Nasal cavity respiratory epithelium epithelial cell of viscerocranial mucosa (primary cell): ENCODE measurements around the gene DDX4. TPM values are rescaled to one million over a fixed set of nuclear protein-coding genes. Genes with fewer than 3 reads are reported as not detected.

Source experiments
- total RNA-seq: library from RNA; depleted of rRNA; stranded (reverse); fragments of >200 nt; gene quantifications from 2 replicates; pipeline ENCODE4 v1.2.3, GENCODE V29; 2014

The DDX4 gene
- total RNA-seq = under 0.01 TPM in 1 of 2 replicates, not detected in the other

DNA sequence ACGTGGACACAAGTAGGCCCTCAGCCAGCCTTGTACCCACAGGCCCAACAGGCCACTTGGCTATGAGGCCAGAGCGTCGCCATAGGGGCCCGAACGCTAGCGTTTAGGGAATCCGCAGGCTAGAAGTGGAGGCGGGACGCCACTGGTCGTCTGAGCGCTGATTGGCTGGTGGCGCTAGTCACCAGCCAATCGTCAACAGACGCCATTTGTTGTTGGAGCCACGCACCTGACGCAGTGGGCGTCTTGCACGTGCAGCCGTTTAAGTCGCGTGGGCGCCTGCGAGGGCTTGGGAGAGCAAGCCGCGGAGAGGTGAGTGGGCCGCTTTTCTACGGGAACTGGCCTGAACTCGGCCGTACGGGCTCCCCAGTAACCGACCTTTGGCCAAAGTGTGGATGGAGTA lies at the start of gene DDX4:
Gene DDX4 (plus strand): TSS at position 269 of the 400 bp plus-strand sequence. CDS start 903 bp downstream, outside the sequence.

DNA sequence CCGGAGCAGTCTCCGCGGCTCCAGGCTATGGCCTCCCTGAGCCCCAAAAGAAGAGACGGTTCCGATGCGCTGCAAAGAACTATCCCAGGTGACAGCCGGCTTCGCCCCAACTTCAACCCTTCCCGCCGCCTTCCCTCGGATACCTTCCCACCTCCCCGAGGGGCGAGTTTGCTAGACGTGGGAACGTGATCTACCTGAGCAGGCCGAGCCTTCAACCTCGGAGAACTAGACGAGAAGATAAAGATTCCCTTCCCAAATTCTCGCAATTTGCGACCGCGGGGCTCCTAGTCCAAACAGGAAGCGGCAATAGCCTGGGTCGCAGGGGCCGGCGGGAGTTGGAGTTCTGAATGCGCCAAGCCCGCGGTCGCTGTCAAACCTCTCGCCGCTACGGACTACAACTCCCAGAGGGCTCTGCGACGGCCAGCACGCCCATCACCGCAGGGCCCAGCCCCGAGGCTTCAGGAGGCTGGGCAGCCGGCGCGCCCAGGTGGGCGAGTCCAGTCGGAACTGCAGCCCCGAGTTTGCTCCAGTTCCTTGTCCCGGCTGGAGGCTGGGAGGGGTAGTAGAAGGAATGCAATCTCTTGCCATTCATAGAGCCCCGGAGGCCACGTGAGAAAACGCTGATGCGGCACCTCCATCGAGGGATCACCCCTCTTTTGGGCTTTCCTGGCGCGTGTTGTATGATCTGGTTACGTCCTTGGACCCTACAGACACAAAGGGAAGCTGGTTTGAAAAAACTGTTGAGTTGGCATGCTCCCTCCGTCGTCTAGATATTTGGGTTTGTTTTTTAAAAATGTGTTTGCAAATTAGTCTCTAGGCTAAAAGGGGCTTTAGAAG lies 25.6 kb upstream of the DDX4 start, which contains the start of gene SLC38A9:
Gene SLC38A9 (minus strand): TSS at position 302 of the 837 bp plus-strand sequence. CDS start 14,366 bp downstream, outside the sequence.

DNA sequence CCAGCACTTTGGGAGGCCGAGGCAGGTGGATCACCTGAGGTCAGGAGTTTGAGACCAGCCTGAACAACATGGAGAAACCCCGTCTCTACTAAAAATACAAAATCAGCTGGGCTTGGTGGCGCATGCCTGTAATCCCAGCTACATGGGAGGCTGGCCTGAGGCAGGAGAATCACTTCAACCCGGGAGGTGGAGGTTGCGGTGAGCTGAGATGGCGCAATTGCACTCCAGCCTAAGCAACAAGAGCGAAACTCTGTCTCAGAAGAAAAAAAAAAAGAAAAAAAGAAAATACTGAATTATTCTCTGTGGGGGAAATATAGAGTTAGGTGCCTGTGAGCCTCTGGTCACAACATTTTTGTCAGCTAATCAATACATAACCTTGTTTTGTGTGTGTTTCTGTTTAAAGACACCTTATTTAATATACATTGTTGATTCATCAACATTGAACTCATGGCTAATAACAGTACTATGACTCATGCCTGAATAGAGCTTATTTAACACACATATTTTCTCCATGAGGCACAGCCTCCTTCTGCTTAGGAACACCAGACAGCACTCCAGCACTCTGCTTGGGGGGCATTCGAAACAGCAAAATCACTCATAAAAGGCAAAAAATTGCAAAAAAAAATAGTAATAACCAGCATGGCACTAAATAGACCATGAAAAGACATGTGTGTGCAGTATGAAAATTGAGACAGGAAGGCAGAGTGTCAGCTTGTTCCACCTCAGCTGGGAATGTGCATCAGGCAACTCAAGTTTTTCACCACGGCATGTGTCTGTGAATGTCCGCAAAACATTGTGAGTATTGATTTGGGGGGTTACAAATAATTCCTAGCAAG lies 113.2 kb downstream of the DDX4 start, which contains the start of gene IL31RA:
Gene IL31RA (plus strand): TSS at position 519 of the 836 bp plus-strand sequence. CDS start 214 bp downstream, at position 733.

Other genes with a start within 250 kb of the DDX4 start
- 20.8 and 21.7 TPM in 2 replicates for gene PLPP1, start 203.1 kb upstream of the DDX4 start, total RNA-seq
- gene SLC38A9, start 25.7 kb upstream of the DDX4 start, total RNA-seq = 33.2 and 56.8 TPM in 2 replicates
- gene IL31RA, start 113.3 kb downstream of the DDX4 start, total RNA-seq = 0.93 and 2.7 TPM in 2 replicates